Uterus (tissue), 2 donors: Measurements from ENCODE around the gene RMND1.

Experiments used
- CTCF ChIP-seq, 4 experiments: fragments of 200-600 bp in 2 of 4; fragments of 450-650 bp in 2 of 4; sonication (generic) in 2 of 4; IDR thresholded peaks; one replicate each; pipeline ENCODE4 v1.5.1; 2016 to 2019; ENCODE audit warnings: antibody characterized with exemption in 4 of 4, mild to moderate bottlenecking in 2 of 4, moderate library complexity in 1 of 4
- POLR2A ChIP-seq, 2 donors: fragments of 450-650 bp; IDR thresholded peaks; one replicate each; pipeline ENCODE4 v1.6.1; 2016; ENCODE audit warnings: antibody characterized with exemption in 2 of 2, mild to moderate bottlenecking in 1 of 2, moderate library complexity in 1 of 2

DNA sequence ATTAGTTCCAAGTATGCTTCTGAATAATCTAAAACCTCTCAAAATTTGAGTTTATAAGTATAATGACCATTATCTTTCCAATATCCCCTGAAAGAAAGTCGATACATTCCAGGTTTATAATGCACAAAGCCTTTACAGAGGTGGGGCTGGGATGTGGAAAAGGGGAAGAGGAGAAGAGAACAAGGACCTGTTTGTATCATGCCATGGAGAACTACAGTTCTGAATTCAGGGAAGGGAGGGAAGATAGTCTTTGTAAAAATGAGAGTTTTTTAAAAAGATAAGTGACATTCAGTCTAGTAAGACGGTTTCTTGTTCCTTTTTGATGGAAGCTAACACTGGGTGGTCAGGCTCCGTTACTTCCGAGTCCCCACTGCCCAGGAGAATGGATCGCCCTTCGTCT is 86.7 kb downstream of the RMND1 start:
- TF ChIP-seq CTCF (IDR thresholded peaks at IDR 0.05) (no peak), POLR2A (IDR thresholded peaks at IDR 0.05) (no peak)
